CD8-positive, alpha-beta memory T cell (primary cell): ENCODE data around the gene SZRD1. TPM values are rescaled to one million over a fixed set of nuclear protein-coding genes. Genes with fewer than 3 reads are reported as not detected.

ENCODE experiments used
- CTCF ChIA-PET: fragments of 350-600 bp; sonication (Branson Sonifier 250); formaldehyde crosslinking; loops from one replicate; lab custom pipeline; 2021; ENCODE audit warnings: antibody characterized with exemption; lab: Charles Lee
- POLR2A ChIA-PET: fragments of 350-600 bp; sonication (Branson Sonifier 250); formaldehyde crosslinking; loops from one replicate; lab custom pipeline; 2021; ENCODE audit warnings: antibody characterized with exemption; lab: Charles Lee
- DNase-seq, 5 donors: peaks; one replicate each; pipeline versions ENCODE4 v3.0.0 to v3.0.0-alpha.2; 2020 to 2022; ENCODE audit warnings: mixed read lengths in 1 of 5
- H3K27ac ChIP-seq: one replicate; pipeline ENCODE4 v1.7.0; 2013; ENCODE audit warnings: low read depth, mild to moderate bottlenecking, low read length, moderate library complexity
- H3K27me3 ChIP-seq: 2 replicates; pipeline ENCODE4 v1.7.0; 2013; ENCODE audit warnings: low read length, mild to moderate bottlenecking; ENCODE audit not compliant: insufficient read depth, poor library complexity, severe bottlenecking
- H3K36me3 ChIP-seq: 2 replicates; pipeline ENCODE4 v1.7.0; 2013; ENCODE audit warnings: mild to moderate bottlenecking, low read length, moderate library complexity; ENCODE audit not compliant: insufficient read depth
- H3K4me1 ChIP-seq: 2 replicates; pipeline ENCODE4 v1.7.0; 2013; ENCODE audit warnings: mild to moderate bottlenecking, low read length, moderate library complexity; ENCODE audit not compliant: insufficient read depth
- H3K4me3 ChIP-seq: 2 replicates; pipeline ENCODE4 v1.7.0; 2013; ENCODE audit warnings: mild to moderate bottlenecking, low read length
- H3K9me3 ChIP-seq: 2 replicates; pipeline ENCODE4 v1.7.0; 2013; ENCODE audit warnings: mild to moderate bottlenecking, low read length
- H3K27ac Mint-ChIP-seq, 8 donors: one replicate each; pipeline ENCODE4 v1.8.0; 2020 to 2021; ENCODE audit warnings: mixed read lengths in 8 of 8, mild to moderate bottlenecking in 6 of 8, inconsistent platforms in 3 of 8, moderate library complexity in 3 of 8
- H3K27me3 Mint-ChIP-seq, 2 donors: one replicate each; pipeline ENCODE4 v1.8.0; 2020 to 2021; ENCODE audit warnings: mixed read lengths in 2 of 2, mild to moderate bottlenecking in 1 of 2, moderate library complexity in 1 of 2
- H3K36me3 Mint-ChIP-seq, 3 donors: one replicate each; pipeline ENCODE4 v1.8.0; 2020 to 2021; ENCODE audit warnings: mixed read lengths in 3 of 3, inconsistent platforms in 1 of 3, mild to moderate bottlenecking in 1 of 3
- H3K4me1 Mint-ChIP-seq, 3 donors: one replicate each; pipeline ENCODE4 v1.8.0; 2020 to 2021; ENCODE audit warnings: mixed read lengths in 3 of 3, inconsistent platforms in 1 of 3, mild to moderate bottlenecking in 1 of 3
- H3K4me3 Mint-ChIP-seq, 7 donors: one replicate each; pipeline ENCODE4 v1.8.0; 2020 to 2021; ENCODE audit warnings: mixed read lengths in 7 of 7, mild to moderate bottlenecking in 6 of 7, moderate library complexity in 4 of 7, inconsistent platforms in 2 of 7
- H3K9me3 Mint-ChIP-seq, 5 donors: one replicate each; pipeline ENCODE4 v1.8.0; 2020 to 2022; ENCODE audit warnings: mixed read lengths in 5 of 5, mild to moderate bottlenecking in 3 of 5, moderate library complexity in 2 of 5, inconsistent platforms in 1 of 5
- polyA plus RNA-seq: library from polyadenylated mRNA; unstranded; fragments of 300-500 nt; fragmentation: Illumina TruSeq; gene quantifications from one replicate; pipeline ENCODE4 v1.2.3, GENCODE V29; 2021
- total RNA-seq, 2 experiments: library from RNA; stranded (reverse); gene quantifications; one replicate each; pipeline ENCODE4 v1.2.3, GENCODE V29; 2021

Gene SZRD1
- total and polyA plus RNA-seq, 3 experiments from 2014 or later = 49.2 to 216 (median 208) TPM

GRCh38 chr1:16393570-16394521, 26.8 kb downstream of the SZRD1 start:
- no peak for DNase-seq
- no peak overlapping the region for H3K4me3 Mint-ChIP-seq
- POLR2A ChIA-PET = no interaction called here

GRCh38 chr1:16394977-16395376, 27.9 kb downstream of the SZRD1 start:
- Histone ChIP-seq H3K36me3 (peaks cover 39% of the 10 kb centered on the region), H3K4me1 (peaks cover 30% of the 10 kb centered on the region), H3K27me3 (no peaks in the 10 kb centered on the region), H3K9me3 (no peaks in the 10 kb centered on the region), H3K27ac (no peak overlapping the region), H3K4me3 (no peak overlapping the region)
- Mint-ChIP-seq H3K4me3 (no peak overlapping the region), H3K9me3 (no peaks in the 10 kb centered on the region), H3K27ac (no peak overlapping the region), H3K36me3 (peaks cover 0 to 86% (median 5%) of the 10 kb centered on the region in 3 donors), H3K4me1 (peaks cover 31 to 41% (median 36%) of the 10 kb centered on the region in 3 donors), H3K27me3 (peaks cover 0 to 2% of the 10 kb centered on the region in 2 donors)
- POLR2A ChIA-PET = interaction anchor here (0.6 kb wide), 1 partner anchor 29 kb away, joined by 6 read pairs; no protein-coding TSS in a partner anchor
- no peak for DNase-seq
- CTCF ChIA-PET = no interaction called here

More at GRCh38 chr1:16393570-16394521, 26.8 kb downstream of the SZRD1 start:
- peaks cover 0 to 2% of the 10 kb centered on the region in 2 donors for H3K27me3 Mint-ChIP-seq
- H3K27ac Mint-ChIP-seq = peak overlapping the region in 3 of 8 donors; percentile 27 to 69 (median 43)
- no peaks in the 10 kb centered on the region for H3K9me3 Mint-ChIP-seq
- H3K36me3 Mint-ChIP-seq = peaks cover 0 to 76% (median 5%) of the 10 kb centered on the region in 3 donors
- peaks cover 34 to 45% (median 41%) of the 10 kb centered on the region in 3 donors for H3K4me1 Mint-ChIP-seq
- Histone ChIP-seq H3K4me3 (no peak overlapping the region), H3K9me3 (no peaks in the 10 kb centered on the region), H3K36me3 (peaks cover 39% of the 10 kb centered on the region), H3K4me1 (peaks cover 36% of the 10 kb centered on the region), H3K27me3 (no peaks in the 10 kb centered on the region), H3K27ac (no peak overlapping the region)
- CTCF ChIA-PET = no interaction called here

- H3K4me3 ChIP-seq = no peak overlapping the region
- H3K4me1 ChIP-seq = peaks cover 13% of the 10 kb centered on the region
- Mint-ChIP-seq H3K4me1 (peaks cover 16 to 25% (median 20%) of the 10 kb centered on the region in 3 donors), H3K9me3 (no peaks in the 10 kb centered on the region), H3K4me3 (no peak overlapping the region), H3K27me3 (peaks cover 0 to 2% of the 10 kb centered on the region in 2 donors), H3K27ac (peak overlapping the region in 2 of 8 donors; percentile 20 to 47), H3K36me3 (peaks cover 0 to 78% (median 5%) of the 10 kb centered on the region in 3 donors)
- CTCF ChIA-PET = no interaction called here
- no peaks in the 10 kb centered on the region for H3K27me3 ChIP-seq
- POLR2A ChIA-PET = no interaction called here
- H3K27ac ChIP-seq = no peak overlapping the region
- H3K36me3 ChIP-seq = peaks cover 39% of the 10 kb centered on the region
- no peaks in the 10 kb centered on the region for H3K9me3 ChIP-seq
- no peak for DNase-seq
These were observed 29.5 kb downstream of the SZRD1 start for GRCh38 chr1:16396591-16396990.

- H3K9me3 ChIP-seq = no peaks in the 10 kb centered on the region
- no peak overlapping the region for H3K27ac ChIP-seq
- H3K27me3 Mint-ChIP-seq = peaks cover 0 to 2% of the 10 kb centered on the region in 2 donors
- no peak overlapping the region for H3K4me3 Mint-ChIP-seq
- H3K27ac Mint-ChIP-seq = peak overlapping the region in 4 of 8 donors; percentile 20 to 87 (median 50)
- H3K9me3 Mint-ChIP-seq = no peaks in the 10 kb centered on the region
- peaks cover 39% of the 10 kb centered on the region for H3K36me3 ChIP-seq
- ChIA-PET CTCF (no interaction called here), POLR2A (no interaction called here)
- H3K36me3 Mint-ChIP-seq = peaks cover 0 to 74% (median 4%) of the 10 kb centered on the region in 3 donors
- no peak for DNase-seq
- H3K4me1 Mint-ChIP-seq = peaks cover 14 to 20% (median 14%) of the 10 kb centered on the region in 3 donors
- no peak overlapping the region for H3K4me3 ChIP-seq
- no peaks in the 10 kb centered on the region for H3K27me3 ChIP-seq
- peaks cover 8% of the 10 kb centered on the region for H3K4me1 ChIP-seq
These were observed 30.1 kb downstream of the SZRD1 start for GRCh38 chr1:16397120-16397519.

DNA sequence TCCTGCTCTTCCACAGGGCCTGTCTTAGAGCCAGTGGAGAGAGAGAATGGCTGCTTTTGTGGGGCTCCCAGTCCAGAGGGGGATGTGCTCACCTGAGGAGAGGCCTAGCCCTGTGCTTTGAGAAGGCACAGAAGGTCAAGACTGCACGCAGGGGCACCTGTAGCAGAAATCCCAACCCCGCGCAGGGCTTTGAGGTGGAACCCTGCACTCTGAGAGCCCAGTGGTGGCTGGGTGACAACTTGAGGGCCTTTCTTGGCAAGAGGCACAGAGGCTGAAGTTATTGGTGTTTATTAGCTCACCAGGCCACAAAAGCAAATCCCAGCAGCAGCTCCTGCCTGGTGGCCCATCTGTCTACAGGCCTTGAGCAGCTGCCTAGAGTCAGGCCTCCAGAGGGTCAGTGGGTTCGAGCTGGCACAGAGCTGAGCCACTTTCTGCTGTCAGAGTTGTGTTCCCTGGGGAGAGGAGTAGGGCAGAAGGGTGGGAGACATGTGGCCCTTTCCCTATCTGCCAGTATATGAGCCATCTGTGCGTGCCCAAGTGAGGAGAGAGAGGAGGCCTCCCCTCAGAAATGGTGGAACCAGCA, 31.4 kb downstream of the SZRD1 start:
- no peaks in the 10 kb centered on the region for H3K27me3 Mint-ChIP-seq
- no peak overlapping the region for H3K4me3 Mint-ChIP-seq
- ChIA-PET CTCF (no interaction called here), POLR2A (no interaction called here)
- Histone ChIP-seq H3K27ac (no peak overlapping the region), H3K4me3 (no peak overlapping the region), H3K4me1 (no peaks in the 10 kb centered on the region), H3K9me3 (no peaks in the 10 kb centered on the region), H3K36me3 (peaks cover 30% of the 10 kb centered on the region), H3K27me3 (no peaks in the 10 kb centered on the region)
- H3K9me3 Mint-ChIP-seq = no peaks in the 10 kb centered on the region
- H3K36me3 Mint-ChIP-seq = peaks cover 0 to 60% (median 2%) of the 10 kb centered on the region in 3 donors
- peaks cover 5 to 9% (median 6%) of the 10 kb centered on the region in 3 donors for H3K4me1 Mint-ChIP-seq
- peak overlapping the region in 1 of 8 donors; percentile 30 for H3K27ac Mint-ChIP-seq
- no peak for DNase-seq

DNA sequence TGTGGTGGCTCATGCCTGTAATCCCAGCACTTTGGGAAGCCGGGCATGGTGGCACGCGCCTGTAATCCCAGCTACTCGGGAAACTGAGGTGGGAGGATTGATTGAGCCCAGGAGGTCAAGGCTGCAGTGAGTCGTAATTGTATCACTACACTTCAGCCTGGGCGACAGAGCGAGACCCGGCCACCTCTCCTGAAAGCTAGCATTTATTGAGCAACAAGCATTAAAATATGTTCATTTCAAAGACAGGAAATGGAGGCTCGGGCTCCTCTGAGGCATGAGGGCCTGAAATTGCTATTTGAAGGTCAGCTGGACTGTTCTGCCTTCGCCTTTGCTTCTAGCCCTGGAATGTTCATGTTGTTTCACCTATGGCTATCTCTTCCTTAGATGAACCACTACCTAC, 35.7 kb downstream of the SZRD1 start:
- no peak overlapping the region for H3K4me3 ChIP-seq
- H3K4me1 Mint-ChIP-seq = peaks cover 0 to 2% (median 2%) of the 10 kb centered on the region in 3 donors
- no peak overlapping the region for H3K4me3 Mint-ChIP-seq
- ChIA-PET POLR2A (interaction anchor here (0.5 kb wide), 1 partner anchor 22 kb away, joined by 6 read pairs; no protein-coding TSS in a partner anchor), CTCF (no interaction called here)
- no peaks in the 10 kb centered on the region for H3K27me3 ChIP-seq
- H3K4me1 ChIP-seq = no peaks in the 10 kb centered on the region
- H3K36me3 ChIP-seq = no peaks in the 10 kb centered on the region
- no peaks in the 10 kb centered on the region for H3K27me3 Mint-ChIP-seq
- H3K9me3 Mint-ChIP-seq = no peaks in the 10 kb centered on the region
- H3K27ac ChIP-seq = no peak overlapping the region
- peak overlapping the region in 2 of 8 donors; percentile 47 to 60 for H3K27ac Mint-ChIP-seq
- no peak for DNase-seq
- peaks cover 0 to 19% (median 0%) of the 10 kb centered on the region in 3 donors for H3K36me3 Mint-ChIP-seq
- H3K9me3 ChIP-seq = no peaks in the 10 kb centered on the region

- Mint-ChIP-seq H3K27me3 (peaks cover 0 to 1% of the 10 kb centered on the region in 2 donors), H3K27ac (peak overlapping the region in 2 of 8 donors; percentile 5 to 68), H3K36me3 (no peaks in the 10 kb centered on the region), H3K4me1 (peaks cover 0 to 2% (median 0%) of the 10 kb centered on the region in 3 donors), H3K9me3 (no peaks in the 10 kb centered on the region), H3K4me3 (no peak overlapping the region)
- POLR2A ChIA-PET = no interaction called here
- Histone ChIP-seq H3K4me3 (no peak overlapping the region), H3K27ac (no peak overlapping the region), H3K27me3 (no peaks in the 10 kb centered on the region), H3K4me1 (no peaks in the 10 kb centered on the region), H3K9me3 (no peaks in the 10 kb centered on the region), H3K36me3 (no peaks in the 10 kb centered on the region)
- DNase-seq = no peak
- CTCF ChIA-PET = no interaction called here
These were observed 38.4 kb downstream of the SZRD1 start for GRCh38 chr1:16405441-16405840.
